Measurements from ENCODE around the gene SHISAL2A. TPM values are rescaled to one million over a fixed set of nuclear protein-coding genes. Genes with fewer than 3 reads are reported as not detected.

Gene SHISAL2A
- total and polyA plus RNA-seq, 2 of the 13 experiments (the other 11 are each of a cell fraction or from before 2014, with no cell fraction given), result not detected

DNA sequence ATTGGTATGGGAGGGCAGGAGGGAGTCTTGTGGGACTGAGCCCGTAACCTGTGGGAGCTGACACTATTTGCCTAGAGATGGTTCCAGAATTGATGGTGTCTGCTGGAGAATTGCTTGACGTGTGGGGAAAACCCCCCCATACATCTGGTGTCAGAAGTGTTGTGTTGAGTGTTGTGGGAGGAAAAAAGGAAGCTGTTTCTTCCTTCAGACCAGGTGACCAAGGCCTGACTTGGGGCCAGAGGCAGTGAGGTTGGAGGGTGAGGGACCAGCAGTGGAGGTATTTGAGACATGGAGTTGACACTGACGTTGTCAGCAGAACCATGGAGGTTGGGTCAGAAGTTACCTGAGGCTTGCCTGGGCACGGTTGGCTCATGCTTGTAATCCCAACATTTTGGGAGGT, 8.3 kb downstream of the SHISAL2A start:
- no peak for ATAC-seq
- no peaks in the 10 kb centered on the region for H3K36me3 ChIP-seq (replicated peaks in 1 of 2; ENCODE audit: control insufficient read depth in 1 of 2, insufficient read depth in 2 of 2, low read length in 2 of 2)
- H2AFZ ChIP-seq (ENCODE audit: low read length), result no peak overlapping the region
- POLR2A ChIA-PET, result no interaction called here
- peaks cover 27% of the 10 kb centered on the region for H3K4me1 ChIP-seq (ENCODE audit: insufficient read depth, low read length)
- intact Hi-C loops (cut with micrococcal nuclease; ENCODE audit: unreplicated experiment), result no loop called here
- H4K20me1 ChIP-seq (ENCODE audit: insufficient read depth, low read length), result no peaks in the 10 kb centered on the region
- CTCF ChIA-PET (ENCODE audit: low intra/inter-chr PET ratio, low total read pairs), result no interaction called here
- H3K4me3 ChIP-seq (replicated peaks in 1 of 3; ENCODE audit: insufficient read depth in 1 of 3, low read depth in 2 of 3, low read length in 3 of 3), result no peak overlapping the region
- no peak overlapping the region for H3K27ac ChIP-seq (ENCODE audit: extremely low read length, insufficient read depth, low read length)
- H3K4me2 ChIP-seq (ENCODE audit: low read depth, low read length), result no peak overlapping the region
- H3K9me3 ChIP-seq (ENCODE audit: low read length), result no peaks in the 10 kb centered on the region
- no peak overlapping the region for H3K9ac ChIP-seq (ENCODE audit: insufficient read depth, low read depth, low read length)
- no peak for DNase-seq (ENCODE audit: low spot score)
- no peaks in the 10 kb centered on the region; a peak in 1 of 5 replicates for H3K27me3 ChIP-seq (ENCODE audit: control insufficient read depth in 1 of 2, insufficient read depth in 2 of 2, low read length in 2 of 2)
- in situ Hi-C loops (cut with HindIII; ENCODE audit: extremely low pct_ligation_motif_present, low pct_unique_long_range_greater_than_20kb), result no loop called here
- BruUV-seq (replicated peaks), result no TSS peak
- no peak for FAIRE-seq
- WGBS (ENCODE audit: low lambda C conversion rate), result 36% methylated on average over 4 of the region's 4 CpGs
- no peaks in the 10 kb centered on the region for H3K79me2 ChIP-seq (ENCODE audit: insufficient read depth, low read length)
- TF ChIP-seq, protein P1, sequence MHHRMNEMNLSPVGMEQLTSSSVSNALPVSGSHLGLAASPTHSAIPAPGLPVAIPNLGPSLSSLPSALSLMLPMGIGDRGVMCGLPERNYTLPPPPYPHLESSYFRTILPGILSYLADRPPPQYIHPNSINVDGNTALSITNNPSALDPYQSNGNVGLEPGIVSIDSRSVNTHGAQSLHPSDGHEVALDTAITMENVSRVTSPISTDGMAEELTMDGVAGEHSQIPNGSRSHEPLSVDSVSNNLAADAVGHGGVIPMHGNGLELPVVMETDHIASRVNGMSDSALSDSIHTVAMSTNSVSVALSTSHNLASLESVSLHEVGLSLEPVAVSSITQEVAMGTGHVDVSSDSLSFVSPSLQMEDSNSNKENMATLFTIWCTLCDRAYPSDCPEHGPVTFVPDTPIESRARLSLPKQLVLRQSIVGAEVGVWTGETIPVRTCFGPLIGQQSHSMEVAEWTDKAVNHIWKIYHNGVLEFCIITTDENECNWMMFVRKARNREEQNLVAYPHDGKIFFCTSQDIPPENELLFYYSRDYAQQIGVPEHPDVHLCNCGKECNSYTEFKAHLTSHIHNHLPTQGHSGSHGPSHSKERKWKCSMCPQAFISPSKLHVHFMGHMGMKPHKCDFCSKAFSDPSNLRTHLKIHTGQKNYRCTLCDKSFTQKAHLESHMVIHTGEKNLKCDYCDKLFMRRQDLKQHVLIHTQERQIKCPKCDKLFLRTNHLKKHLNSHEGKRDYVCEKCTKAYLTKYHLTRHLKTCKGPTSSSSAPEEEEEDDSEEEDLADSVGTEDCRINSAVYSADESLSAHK (CRISPR knock-in tag; IDR thresholded peaks at IDR 0.05; ENCODE audit: borderline replicate concordance), result no peak
- TF ChIP-seq ZNF333 (CRISPR knock-in tag; IDR thresholded peaks at IDR 0.05; ENCODE audit: borderline replicate concordance), result no peak
- TF ChIP-seq, protein P2, sequence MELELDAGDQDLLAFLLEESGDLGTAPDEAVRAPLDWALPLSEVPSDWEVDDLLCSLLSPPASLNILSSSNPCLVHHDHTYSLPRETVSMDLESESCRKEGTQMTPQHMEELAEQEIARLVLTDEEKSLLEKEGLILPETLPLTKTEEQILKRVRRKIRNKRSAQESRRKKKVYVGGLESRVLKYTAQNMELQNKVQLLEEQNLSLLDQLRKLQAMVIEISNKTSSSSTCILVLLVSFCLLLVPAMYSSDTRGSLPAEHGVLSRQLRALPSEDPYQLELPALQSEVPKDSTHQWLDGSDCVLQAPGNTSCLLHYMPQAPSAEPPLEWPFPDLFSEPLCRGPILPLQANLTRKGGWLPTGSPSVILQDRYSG (CRISPR knock-in tag; IDR thresholded peaks at IDR 0.05), result no peak
- TF ChIP-seq CBFB (CRISPR knock-in tag; IDR thresholded peaks at IDR 0.05), result no peak
- TF ChIP-seq, protein P3, sequence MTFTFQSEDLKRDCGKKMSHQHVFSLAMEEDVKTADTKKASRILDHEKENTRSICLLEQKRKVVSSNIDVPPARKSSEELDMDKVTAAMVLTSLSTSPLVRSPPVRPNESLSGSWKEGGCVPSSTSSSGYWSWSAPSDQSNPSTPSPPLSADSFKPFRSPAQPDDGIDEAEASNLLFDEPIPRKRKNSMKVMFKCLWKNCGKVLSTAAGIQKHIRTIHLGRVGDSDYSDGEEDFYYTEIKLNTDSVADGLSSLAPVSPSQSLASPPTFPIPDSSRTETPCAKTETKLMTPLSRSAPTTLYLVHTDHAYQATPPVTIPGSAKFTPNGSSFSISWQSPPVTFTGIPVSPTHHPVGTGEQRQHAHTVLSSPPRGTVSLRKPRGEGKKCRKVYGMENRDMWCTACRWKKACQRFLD (CRISPR knock-in tag; IDR thresholded peaks at IDR 0.05; ENCODE audit: borderline replicate concordance), result no peak
- TF ChIP-seq SNRNP70 (IDR thresholded peaks at IDR 0.05; ENCODE audit: low read depth, low read length), result no peak
- no peak for TF ChIP-seq HNRNPL (IDR thresholded peaks at IDR 0.05; ENCODE audit: low read depth, low read length)
- TF ChIP-seq DPF2 (CRISPR knock-in tag; IDR thresholded peaks at IDR 0.05; ENCODE audit: borderline replicate concordance, low read depth), result no peak
- TF ChIP-seq, protein P4, sequence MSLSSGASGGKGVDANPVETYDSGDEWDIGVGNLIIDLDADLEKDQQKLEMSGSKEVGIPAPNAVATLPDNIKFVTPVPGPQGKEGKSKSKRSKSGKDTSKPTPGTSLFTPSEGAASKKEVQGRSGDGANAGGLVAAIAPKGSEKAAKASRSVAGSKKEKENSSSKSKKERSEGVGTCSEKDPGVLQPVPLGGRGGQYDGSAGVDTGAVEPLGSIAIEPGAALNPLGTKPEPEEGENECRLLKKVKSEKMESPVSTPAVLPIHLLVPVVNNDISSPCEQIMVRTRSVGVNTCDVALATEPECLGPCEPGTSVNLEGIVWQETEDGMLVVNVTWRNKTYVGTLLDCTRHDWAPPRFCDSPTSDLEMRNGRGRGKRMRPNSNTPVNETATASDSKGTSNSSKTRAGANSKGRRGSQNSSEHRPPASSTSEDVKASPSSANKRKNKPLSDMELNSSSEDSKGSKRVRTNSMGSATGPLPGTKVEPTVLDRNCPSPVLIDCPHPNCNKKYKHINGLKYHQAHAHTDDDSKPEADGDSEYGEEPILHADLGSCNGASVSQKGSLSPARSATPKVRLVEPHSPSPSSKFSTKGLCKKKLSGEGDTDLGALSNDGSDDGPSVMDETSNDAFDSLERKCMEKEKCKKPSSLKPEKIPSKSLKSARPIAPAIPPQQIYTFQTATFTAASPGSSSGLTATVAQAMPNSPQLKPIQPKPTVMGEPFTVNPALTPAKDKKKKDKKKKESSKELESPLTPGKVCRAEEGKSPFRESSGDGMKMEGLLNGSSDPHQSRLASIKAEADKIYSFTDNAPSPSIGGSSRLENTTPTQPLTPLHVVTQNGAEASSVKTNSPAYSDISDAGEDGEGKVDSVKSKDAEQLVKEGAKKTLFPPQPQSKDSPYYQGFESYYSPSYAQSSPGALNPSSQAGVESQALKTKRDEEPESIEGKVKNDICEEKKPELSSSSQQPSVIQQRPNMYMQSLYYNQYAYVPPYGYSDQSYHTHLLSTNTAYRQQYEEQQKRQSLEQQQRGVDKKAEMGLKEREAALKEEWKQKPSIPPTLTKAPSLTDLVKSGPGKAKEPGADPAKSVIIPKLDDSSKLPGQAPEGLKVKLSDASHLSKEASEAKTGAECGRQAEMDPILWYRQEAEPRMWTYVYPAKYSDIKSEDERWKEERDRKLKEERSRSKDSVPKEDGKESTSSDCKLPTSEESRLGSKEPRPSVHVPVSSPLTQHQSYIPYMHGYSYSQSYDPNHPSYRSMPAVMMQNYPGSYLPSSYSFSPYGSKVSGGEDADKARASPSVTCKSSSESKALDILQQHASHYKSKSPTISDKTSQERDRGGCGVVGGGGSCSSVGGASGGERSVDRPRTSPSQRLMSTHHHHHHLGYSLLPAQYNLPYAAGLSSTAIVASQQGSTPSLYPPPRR (CRISPR knock-in tag; IDR thresholded peaks at IDR 0.05; ENCODE audit: borderline replicate concordance), result no peak
- TF ChIP-seq POLR2AphosphoS5 (IDR thresholded peaks at IDR 0.05; ENCODE audit: low read depth, low read length), result no peak
- no peak for TF ChIP-seq ZNF256 (CRISPR knock-in tag; conservative IDR thresholded peaks at IDR 0.05)
- TF ChIP-seq ZC3H4 (CRISPR knock-in tag; IDR thresholded peaks at IDR 0.05; ENCODE audit: borderline replicate concordance), result no peak
- no peak for TF ChIP-seq IKZF4 (CRISPR knock-in tag; IDR thresholded peaks at IDR 0.05; ENCODE audit: borderline replicate concordance, low read depth, not compliant biosample characterization)
- no peak for TF ChIP-seq HHEX (CRISPR knock-in tag; IDR thresholded peaks at IDR 0.05)

Measured in HepG2 (cell line).